Activated CD8-positive, alpha-beta memory T cell treated with anti-CD3 and anti-CD28 coated beads, Interleukin-2, amount 50 U/mL, for 24 hours (primary cell): ENCODE measurements around the gene TTC32.

Source experiments
- DNase-seq: peaks from one replicate; pipeline ENCODE4 v3.0.0-alpha.2; 2020; ENCODE audit errors: extremely low read depth

TTC32 gene

DNA sequence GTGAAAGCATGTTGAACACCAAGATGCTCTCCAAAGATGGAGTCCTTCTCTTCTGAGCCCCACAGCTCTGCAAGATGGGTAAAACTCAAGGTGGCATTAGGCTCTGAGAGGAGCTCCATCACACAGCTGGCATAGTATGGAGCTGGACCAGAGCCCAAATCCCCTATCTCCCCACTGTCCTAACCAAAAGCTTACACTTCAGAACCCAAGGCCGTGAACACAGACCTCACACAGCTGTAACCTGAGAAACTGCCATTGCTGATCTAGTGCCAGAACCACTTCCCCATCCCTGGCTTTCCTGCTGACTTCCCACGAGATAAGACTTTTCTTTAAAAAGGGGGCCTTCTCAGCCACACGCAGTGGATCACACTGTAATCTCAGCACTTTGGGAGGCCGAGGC lies 25.0 kb downstream of the TTC32 start:
- DNase-seq, result no peak

DNA sequence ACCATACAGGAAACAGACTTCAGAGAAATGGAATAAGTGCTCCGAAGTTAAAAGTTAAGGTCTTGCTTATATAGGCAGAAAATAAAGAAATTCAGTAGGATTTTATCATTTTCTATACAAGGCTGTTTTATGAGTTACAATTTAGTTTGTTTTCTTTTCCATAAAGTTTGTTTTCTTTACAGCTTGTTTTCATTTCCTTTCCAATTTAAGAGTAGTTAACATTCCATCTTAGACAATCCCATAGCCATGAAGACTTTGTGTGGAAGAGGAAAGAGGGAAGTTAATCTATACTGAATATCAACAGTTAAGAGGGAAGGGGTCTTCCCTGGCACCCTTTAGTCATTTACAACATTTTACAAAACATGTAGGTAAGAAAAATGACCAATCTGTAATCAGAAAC lies 26.5 kb downstream of the TTC32 start:
- DNase-seq, result no peak

- no peak for DNase-seq
These were observed 27.1 kb downstream of the TTC32 start for GRCh38 chr2:19874726-19875125.

DNA sequence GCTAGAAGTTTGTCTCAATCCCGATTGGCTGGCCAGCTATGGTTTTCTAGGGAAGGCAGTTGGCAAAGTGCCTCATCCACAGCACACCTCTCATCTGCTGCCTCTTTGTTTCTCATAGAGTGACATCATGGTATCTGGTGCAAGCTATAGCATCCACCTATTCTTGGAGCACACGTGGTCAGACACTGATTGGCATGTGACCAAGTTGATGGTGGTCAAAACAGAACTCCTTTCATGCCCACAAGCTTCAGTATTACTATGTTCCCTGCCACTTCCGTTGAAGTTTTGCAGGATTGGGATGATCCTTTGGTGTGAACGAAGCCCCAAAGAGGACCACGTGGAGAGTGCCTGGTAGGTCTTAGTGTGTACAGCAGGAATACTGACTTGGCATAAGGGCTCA lies 28.8 kb downstream of the TTC32 start:
- no peak for DNase-seq

DNA sequence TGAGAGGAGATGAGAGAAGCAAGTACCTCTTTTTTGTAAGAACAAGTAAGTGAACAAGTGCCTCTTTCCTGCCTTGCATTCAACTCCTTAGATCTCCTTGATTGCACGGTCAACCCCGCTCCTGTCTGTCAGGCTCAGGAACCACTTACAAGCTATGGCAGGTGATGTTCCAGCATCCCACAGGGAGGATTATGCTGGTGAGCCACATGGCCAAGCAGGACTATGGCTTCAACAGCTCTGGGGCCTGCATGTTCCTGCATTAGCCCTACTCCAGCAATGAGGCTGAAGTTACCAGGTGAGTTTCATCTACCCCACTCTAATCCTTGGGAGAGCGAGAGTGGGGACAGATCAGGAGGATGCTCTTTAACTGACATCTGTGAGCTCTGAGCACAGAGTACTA lies 29.5 kb downstream of the TTC32 start:
- no peak for DNase-seq

GRCh38 chr2:19871836-19872235 lies 29.9 kb downstream of the TTC32 start:
- no peak for DNase-seq

- DNase-seq, result no peak
These were observed 31.0 kb downstream of the TTC32 start for GRCh38 chr2:19870792-19871191.

- no peak for DNase-seq
These were observed 32.8 kb downstream of the TTC32 start for GRCh38 chr2:19868701-19869580.

- DNase-seq, result no peak
These were observed 33.6 kb downstream of the TTC32 start for GRCh38 chr2:19868224-19868623.

DNA sequence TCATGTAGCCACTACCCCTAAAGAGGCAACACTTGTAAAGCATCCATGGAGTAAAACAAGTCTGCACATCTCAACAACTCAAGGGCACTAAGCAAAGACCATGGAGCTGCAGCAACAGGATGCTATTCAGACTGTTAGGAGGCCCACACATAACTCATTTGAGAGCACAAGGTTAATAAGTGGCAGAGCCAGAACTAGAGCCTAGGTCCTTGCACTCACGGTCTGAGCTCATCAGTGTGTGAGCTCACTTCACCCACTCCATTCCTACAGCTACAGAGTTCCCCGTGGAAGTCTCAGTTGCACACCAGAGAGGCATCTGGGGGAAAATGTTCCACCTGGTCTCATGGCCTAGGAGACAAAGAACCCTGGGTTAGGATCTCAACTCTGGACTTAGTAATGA lies 35.0 kb downstream of the TTC32 start:
- no peak for DNase-seq

GRCh38 chr2:19865151-19865550 lies 36.6 kb downstream of the TTC32 start:
- no peak for DNase-seq

DNA sequence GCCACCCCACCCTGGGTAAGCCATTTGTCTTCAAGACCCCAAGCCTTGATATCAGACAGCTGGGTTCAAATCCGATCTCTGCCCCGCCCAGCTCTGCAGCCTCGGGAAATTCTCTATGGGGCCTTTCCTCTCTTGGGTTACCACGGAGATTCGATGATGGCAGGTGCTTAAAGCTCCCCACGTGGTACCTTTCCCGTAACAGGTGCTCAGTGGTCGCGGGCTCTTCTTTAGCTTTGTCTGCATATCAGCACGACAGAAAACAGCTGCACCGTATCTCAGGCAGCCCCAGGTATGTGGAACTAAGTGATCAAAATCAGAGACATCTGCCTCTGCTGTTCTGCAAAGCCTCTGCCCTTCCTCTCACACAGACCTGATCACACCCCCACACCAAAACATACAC lies 37.4 kb downstream of the TTC32 start:
- no peak for DNase-seq

GRCh38 chr2:19863303-19864041 lies 38.3 kb downstream of the TTC32 start:
- DNase-seq, result peak; percentile 31

GRCh38 chr2:19861813-19862212 lies 40.0 kb downstream of the TTC32 start:
- no peak for DNase-seq

GRCh38 chr2:19860022-19860421 lies 41.8 kb downstream of the TTC32 start:
- DNase-seq, result no peak

- no peak for DNase-seq
These were observed 42.2 kb downstream of the TTC32 start for GRCh38 chr2:19859565-19859964.

- no peak for DNase-seq
These were observed 44.0 kb downstream of the TTC32 start for GRCh38 chr2:19857806-19858205.

DNA sequence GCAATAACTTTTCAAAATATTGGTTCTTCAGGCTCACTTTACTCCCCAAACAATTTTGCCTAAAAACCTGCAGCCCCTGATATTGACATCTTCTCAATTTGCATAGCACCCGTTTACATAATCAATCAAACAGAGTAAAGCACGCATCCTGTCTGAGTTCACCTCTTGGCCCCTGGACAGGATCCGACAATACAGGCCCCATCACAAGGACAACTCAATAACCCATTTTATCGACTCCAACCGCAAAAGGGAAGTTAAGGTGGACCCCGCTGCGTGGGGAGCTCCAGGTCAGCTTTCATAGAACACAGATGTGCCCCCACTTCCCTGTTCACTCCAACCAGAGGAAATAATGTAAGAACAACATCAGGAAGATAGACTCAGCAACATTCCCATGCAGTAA lies 44.7 kb downstream of the TTC32 start:
- no peak for DNase-seq

DNA sequence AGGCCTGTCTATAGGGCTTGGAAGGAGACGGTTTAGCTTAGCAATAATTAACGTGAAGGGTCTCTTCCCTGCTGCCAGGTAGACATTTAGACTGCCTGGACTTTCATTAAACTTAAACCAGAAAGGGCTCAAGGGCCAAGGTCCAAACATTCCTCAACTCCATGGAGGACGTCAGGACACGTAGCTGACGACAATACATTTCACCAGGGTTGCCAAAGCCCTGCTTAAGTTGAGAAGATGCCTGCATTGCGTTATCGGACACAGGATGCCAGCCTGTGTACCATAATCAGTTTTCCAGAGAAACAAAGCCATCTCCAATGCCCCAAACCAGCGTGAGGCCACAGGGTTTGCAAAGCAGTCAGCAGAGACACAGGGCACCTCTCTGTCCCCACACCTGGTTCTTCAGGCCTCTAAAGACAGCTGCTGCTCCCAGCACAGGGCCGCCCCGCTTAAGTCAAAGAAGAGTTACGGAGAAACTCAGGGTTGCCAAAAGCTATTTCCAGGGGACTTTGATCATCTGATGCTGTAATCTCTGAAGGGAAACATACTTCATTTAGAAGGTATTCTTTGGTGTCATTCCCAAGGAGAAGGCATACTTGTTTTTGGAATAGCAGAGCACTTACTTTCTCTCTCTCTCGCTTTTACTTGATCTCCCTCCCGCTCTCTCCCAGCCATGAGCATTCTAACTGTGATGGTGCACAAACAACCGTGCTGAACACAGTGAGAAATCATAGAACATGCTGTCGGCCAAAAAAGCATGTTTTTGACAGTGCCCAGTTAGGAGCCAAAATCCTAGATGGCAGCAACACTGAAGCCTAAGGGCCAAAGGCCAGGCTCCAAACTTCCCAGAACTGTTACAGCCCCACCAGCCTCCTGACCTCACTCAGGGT lies 46.0 kb downstream of the TTC32 start:
- DNase-seq, result no peak

DNA sequence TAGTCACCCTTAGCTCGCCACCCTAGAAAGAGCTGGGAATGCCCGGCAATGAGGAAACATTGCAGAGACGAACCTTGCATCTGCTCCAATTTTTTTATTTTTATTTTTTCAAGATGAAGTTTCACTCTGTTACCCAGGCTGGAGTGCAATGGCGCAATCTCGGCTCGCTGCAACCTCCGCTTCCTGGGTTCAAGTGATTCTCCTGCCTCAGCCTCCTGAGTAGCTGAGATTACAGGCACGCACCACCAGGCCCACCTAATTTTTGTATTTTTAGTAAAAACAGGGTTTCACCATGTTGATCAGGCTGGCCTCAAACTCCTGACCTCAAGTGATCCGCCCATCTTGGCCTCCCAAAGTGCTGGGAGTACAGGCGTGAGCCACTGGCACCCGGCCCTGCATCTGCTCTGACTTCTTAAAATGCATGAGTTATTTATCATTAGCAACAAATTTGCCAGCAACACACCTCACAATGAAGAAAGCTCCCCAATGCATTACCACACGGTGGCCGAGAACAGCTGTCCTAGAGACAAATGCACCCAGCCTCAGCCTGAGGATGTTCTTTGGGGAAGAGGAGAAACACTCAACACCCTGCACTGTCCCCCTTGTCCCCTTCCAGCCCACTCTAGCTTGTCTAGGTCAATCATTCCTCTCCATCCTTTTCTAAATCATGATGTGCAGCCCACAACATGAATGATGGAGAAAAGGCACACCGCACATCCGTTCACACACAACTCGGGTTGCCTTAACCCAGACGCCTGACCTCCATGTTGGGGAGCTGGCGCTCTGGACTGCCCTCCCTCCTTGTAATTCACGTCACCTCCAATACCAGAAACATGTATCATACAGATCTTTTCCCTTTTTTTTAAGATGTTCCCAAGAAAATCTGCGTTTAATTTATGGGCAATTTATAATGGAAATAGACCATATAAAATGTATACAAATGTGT lies 46.9 kb downstream of the TTC32 start:
- no peak for DNase-seq

DNA sequence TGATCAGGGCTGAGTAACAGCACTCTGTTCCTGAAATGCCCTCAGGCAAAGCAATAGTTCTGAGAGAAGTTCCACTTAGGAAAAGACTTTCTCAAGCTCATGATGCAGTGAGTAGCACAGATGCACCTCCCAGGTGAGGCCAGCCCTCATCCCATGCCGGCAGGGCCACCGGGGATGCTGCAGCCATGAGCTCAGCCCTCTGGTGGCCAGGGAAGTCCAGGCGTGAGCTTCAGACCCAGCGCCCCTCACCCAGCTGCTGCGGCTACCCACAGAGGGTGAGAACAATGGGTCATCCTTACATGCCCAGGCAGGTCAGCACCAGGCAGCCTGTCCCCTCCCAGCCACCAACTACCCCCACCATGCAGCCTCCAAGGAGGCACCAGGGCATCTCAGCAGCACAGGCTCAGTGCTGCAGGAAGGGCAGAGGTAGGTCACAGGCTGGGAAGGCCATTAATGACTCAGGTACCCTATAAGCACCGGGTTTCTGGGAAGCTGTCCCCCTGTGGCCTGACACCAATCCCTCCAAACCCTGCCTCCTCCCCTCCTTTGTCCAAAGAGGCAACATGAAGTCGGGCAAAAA lies 50.6 kb downstream of the TTC32 start:
- DNase-seq, result no peak
